ENCODE results near the gene GLE1. TPM values are rescaled to one million over a fixed set of nuclear protein-coding genes. Genes with fewer than 3 reads are reported as not detected.

The GLE1 gene, protein sequence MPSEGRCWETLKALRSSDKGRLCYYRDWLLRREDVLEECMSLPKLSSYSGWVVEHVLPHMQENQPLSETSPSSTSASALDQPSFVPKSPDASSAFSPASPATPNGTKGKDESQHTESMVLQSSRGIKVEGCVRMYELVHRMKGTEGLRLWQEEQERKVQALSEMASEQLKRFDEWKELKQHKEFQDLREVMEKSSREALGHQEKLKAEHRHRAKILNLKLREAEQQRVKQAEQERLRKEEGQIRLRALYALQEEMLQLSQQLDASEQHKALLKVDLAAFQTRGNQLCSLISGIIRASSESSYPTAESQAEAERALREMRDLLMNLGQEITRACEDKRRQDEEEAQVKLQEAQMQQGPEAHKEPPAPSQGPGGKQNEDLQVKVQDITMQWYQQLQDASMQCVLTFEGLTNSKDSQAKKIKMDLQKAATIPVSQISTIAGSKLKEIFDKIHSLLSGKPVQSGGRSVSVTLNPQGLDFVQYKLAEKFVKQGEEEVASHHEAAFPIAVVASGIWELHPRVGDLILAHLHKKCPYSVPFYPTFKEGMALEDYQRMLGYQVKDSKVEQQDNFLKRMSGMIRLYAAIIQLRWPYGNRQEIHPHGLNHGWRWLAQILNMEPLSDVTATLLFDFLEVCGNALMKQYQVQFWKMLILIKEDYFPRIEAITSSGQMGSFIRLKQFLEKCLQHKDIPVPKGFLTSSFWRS
- total RNA-seq (30.3 and 31.9 TPM in 2 replicates), polyA plus RNA-seq (11.8 and 14.6 TPM in 2 replicates), polyA minus RNA-seq (18.2 and 19.7 TPM in 2 replicates)
- 35.5 TPM for total RNA-seq (2013)

DNA sequence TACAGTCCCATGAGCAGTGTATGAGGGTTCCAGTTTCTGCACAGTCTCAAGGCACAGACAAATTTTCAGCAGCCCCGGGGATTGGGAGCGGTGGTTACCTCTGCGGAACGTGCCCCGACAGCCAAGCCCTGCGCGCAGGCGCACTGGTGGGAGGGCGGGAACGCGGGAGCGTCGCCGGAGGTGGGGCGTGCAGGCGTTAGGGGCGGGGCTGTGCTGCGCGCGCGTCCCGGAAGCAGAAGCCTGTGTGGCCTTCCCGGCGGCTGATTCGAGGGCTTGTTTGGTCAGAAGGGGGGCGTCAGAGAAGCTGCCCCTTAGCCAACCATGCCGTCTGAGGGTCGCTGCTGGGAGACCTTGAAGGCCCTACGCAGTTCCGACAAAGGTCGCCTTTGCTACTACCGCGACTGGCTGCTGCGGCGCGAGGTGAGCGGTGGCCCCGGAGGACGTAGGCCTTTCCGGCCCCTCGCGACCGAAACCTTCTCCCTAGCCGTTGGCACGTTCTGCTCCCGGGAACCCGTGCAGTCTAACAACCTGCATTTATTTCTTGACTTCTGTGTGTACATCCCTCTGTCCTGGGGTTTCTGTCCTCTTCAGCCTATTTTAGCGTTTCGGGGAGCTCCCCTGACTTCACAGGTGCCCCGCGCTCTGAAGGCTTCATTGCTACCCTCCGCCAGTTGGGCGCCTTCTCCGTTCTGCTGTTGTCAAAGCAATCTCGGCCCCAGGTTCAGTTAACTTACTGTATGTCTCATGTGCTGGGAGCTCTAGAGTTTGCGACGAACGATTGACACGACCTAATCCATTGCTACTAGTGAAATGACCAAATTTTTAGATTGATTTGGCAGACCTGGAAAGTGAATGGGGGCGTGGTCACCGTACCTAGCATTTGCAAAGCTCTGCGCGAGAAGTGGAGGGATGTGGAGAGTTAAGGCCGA, at the start of gene GLE1:
Gene GLE1 (plus strand): TSS at position 235 of the 929 bp plus-strand sequence. CDS start 87 bp downstream, at position 322.
- Histone ChIP-seq H3K79me2 (ENCODE audit: control insufficient read depth, insufficient read depth, low read length) (peaks cover 40% of the 10 kb centered on the region), H3K4me1 (ENCODE audit: control insufficient read depth in 2 of 2, insufficient read depth in 2 of 2, low read length in 2 of 2) (peaks cover 8 to 13% of the 10 kb centered on the region in 2 donors), H3K27me3 (replicated peaks in 1 of 4; ENCODE audit: control extremely low read depth in 1 of 4, control insufficient read depth in 3 of 4, insufficient read depth in 4 of 4, low read length in 3 of 4) (no peaks in the 10 kb centered on the region), H3K4me2 (replicated peaks; ENCODE audit: low read depth, low read length, poor library complexity, severe bottlenecking) (peak within 1 kb of the TSS; percentile 71), H4K20me1 (ENCODE audit: control insufficient read depth, insufficient read depth, low read length, poor library complexity, severe bottlenecking) (peaks cover 9% of the 10 kb centered on the region), H3K36me3 (replicated peaks in 1 of 2; ENCODE audit: control extremely low read depth in 1 of 2, control insufficient read depth in 1 of 2, extremely low read depth in 1 of 2, insufficient read depth in 2 of 2, low read length in 1 of 2) (peaks cover 2 to 17% of the 10 kb centered on the region in 2 experiments), H3K27ac (ENCODE audit: low read length in 2 of 2) (peak within 1 kb of the TSS; percentile 69 to 80), H3K9me3 (ENCODE audit: control extremely low read depth in 1 of 3, control insufficient read depth in 2 of 3, insufficient read depth in 1 of 3, low read length in 2 of 3) (no peaks in the 10 kb centered on the region), H3K4me3 (ENCODE audit: control extremely low read depth in 1 of 5, extremely low read depth in 1 of 5, insufficient read depth in 1 of 5, low read depth in 2 of 5, low read length in 4 of 5) (peak within 1 kb of the TSS; percentile 85 to 97 (median 87)), H3K9ac (ENCODE audit: low read length) (peak within 1 kb of the TSS; percentile 87), H2AFZ (ENCODE audit: insufficient read depth, low read depth, low read length, poor library complexity, severe bottlenecking) (peak within 1 kb of the TSS; percentile 96)
- DNase-seq (peak; percentile 97), ATAC-seq (ENCODE audit: low read depth) (peak; percentile 93)
- intact Hi-C loops (cut with micrococcal nuclease): loop anchor here (1.0 to 2.0 kb wide), 6 partner anchors 48 to 576 kb away; partner anchors contain the start of genes DOLPP1, ODF2, SPTAN1 and TBC1D13
- H3K27me3 Mint-ChIP-seq: no peaks in the 10 kb centered on the region
- H3K4me1 Mint-ChIP-seq: peaks cover 23% of the 10 kb centered on the region
- peak within 1 kb of the TSS; percentile 99 for H3K27ac Mint-ChIP-seq
- H3K9me3 Mint-ChIP-seq (ENCODE audit: insufficient read depth): no peaks in the 10 kb centered on the region
- WGBS (ENCODE audit: insufficient coverage): under 1% methylated on average over 59 of the region's 64 CpGs
- ChIA-PET POLR2A (no interaction called here), CTCF (interaction anchor here (0.9 to 1.8 kb wide), 4 partner anchors 66 to 314 kb away, joined by 3 to 6 read pairs (median 4); partner anchors contain the start of gene ENDOG)
- TF ChIP-seq EZH2 (IDR thresholded peaks at IDR 0.05; ENCODE audit: borderline replicate concordance, insufficient read depth, low read depth, low read length, poor library complexity, severe bottlenecking) (no peak), CTCF (IDR thresholded peaks at IDR 0.05) (no peak)
- peak within 1 kb of the TSS; percentile 100 for H3K4me3 Mint-ChIP-seq

Data from B cell (primary cell).